ENCODE measurements around the gene TMEM164.

The TMEM164 gene

GRCh38 chrX:110086162-110086915 lies 83.4 kb downstream of the TMEM164 start:
- no peak for DNase-seq

GRCh38 chrX:110086916-110087484 lies 84.1 kb downstream of the TMEM164 start:
- DNase-seq, result no peak

GRCh38 chrX:110087485-110088356 lies 84.8 kb downstream of the TMEM164 start:
- peak; percentile 5 for DNase-seq

- no peak for DNase-seq
Measured at GRCh38 chrX:110089656-110090403, 86.9 kb downstream of the TMEM164 start.

- no peak for DNase-seq
Measured at GRCh38 chrX:110097920-110098319, 95.0 kb downstream of the TMEM164 start.

- no peak for DNase-seq
Measured at GRCh38 chrX:110103344-110103743, 100.4 kb downstream of the TMEM164 start.

- no peak for DNase-seq
Measured at GRCh38 chrX:110104078-110104477, 101.2 kb downstream of the TMEM164 start.

GRCh38 chrX:110108381-110108821 lies 105.5 kb downstream of the TMEM164 start:
- no peak for DNase-seq

- DNase-seq, result no peak
Measured at GRCh38 chrX:110114260-110114776, 111.4 kb downstream of the TMEM164 start.

- no peak for DNase-seq
Measured at GRCh38 chrX:110116066-110116980, 113.4 kb downstream of the TMEM164 start.

- no peak for DNase-seq
Measured at GRCh38 chrX:110118530-110118929, 115.6 kb downstream of the TMEM164 start.

GRCh38 chrX:110119480-110119879 lies 116.6 kb downstream of the TMEM164 start:
- DNase-seq, result no peak

- no peak for DNase-seq
Measured at GRCh38 chrX:110120025-110120424, 117.1 kb downstream of the TMEM164 start.

- no peak for DNase-seq
Measured at GRCh38 chrX:110123331-110123782, 120.4 kb downstream of the TMEM164 start.

GRCh38 chrX:110125446-110126162 lies 122.7 kb downstream of the TMEM164 start:
- DNase-seq, result no peak

- DNase-seq, result no peak
Measured at GRCh38 chrX:110131031-110131430, 128.1 kb downstream of the TMEM164 start.

GRCh38 chrX:110132450-110133114 lies 129.7 kb downstream of the TMEM164 start:
- no peak for DNase-seq

- no peak for DNase-seq
Measured at GRCh38 chrX:110133735-110134370, 130.9 kb downstream of the TMEM164 start.

- no peak for DNase-seq
Measured at GRCh38 chrX:110135618-110136017, 132.7 kb downstream of the TMEM164 start.

- no peak for DNase-seq
Measured at GRCh38 chrX:110136136-110136535, 133.2 kb downstream of the TMEM164 start.

Measured in activated CD4-positive, alpha-beta T cell treated with anti-CD3 and anti-CD28 coated beads for 48 hours (primary cell).